ENCODE results near the gene INPP5J. TPM values are rescaled to one million over a fixed set of nuclear protein-coding genes. Genes with fewer than 3 reads are reported as not detected.

Gene INPP5J
- total and polyA plus RNA-seq, 2 of the 13 experiments (the other 11 are each of a cell fraction or from before 2014, with no cell fraction given), result 0.24 to 1.1 TPM

- TF ChIP-seq ZNF691 (CRISPR knock-in tag; IDR thresholded peaks at IDR 0.05; ENCODE audit: borderline replicate concordance, low read depth) (0 out of 2 replicates have a peak, but pooled peaks have one; percentile 27), PHF21A (CRISPR knock-in tag; IDR thresholded peaks at IDR 0.05) (peak; percentile 81), TFDP1 (CRISPR knock-in tag; IDR thresholded peaks at IDR 0.05; ENCODE audit: borderline replicate concordance) (peak; percentile 68), ZNF605 (CRISPR knock-in tag; IDR thresholded peaks at IDR 0.05) (peak; percentile 70; the same call in 1 of the 2 replicates), ZNF431 (CRISPR knock-in tag; IDR thresholded peaks at IDR 0.05; ENCODE audit: borderline replicate concordance, low read depth) (peak; percentile 58; the same call in 1 of the 2 replicates), RARA (CRISPR knock-in tag; IDR thresholded peaks at IDR 0.05) (peak; percentile 44), GABPA (IDR thresholded peaks at IDR 0.05; ENCODE audit: low read depth, low read length) (no peak), GABPA (CRISPR knock-in tag; IDR thresholded peaks at IDR 0.05; ENCODE audit: low read depth) (peak; percentile 44; the same call in 1 of the 2 replicates), REL (CRISPR knock-in tag; conservative IDR thresholded peaks at IDR 0.05) (0 out of 2 replicates have a peak, but pooled peaks have one; percentile 1), ZNF253 (CRISPR knock-in tag; IDR thresholded peaks at IDR 0.05; ENCODE audit: borderline replicate concordance) (no peak), MED1 (CRISPR knock-in tag; IDR thresholded peaks at IDR 0.05) (peak; percentile 85), AKAP8 (CRISPR knock-in tag; IDR thresholded peaks at IDR 0.05) (peak; percentile 36; the same call in 1 of the 2 replicates), FOXA1 (IDR thresholded peaks at IDR 0.05) (no peak), FOXA1 (CRISPR knock-in tag; IDR thresholded peaks at IDR 0.05) (peak; percentile 90), ZNF678 (CRISPR knock-in tag; IDR thresholded peaks at IDR 0.05) (no peak), ZNF138 (CRISPR knock-in tag; IDR thresholded peaks at IDR 0.05; ENCODE audit: low read depth) (no peak), SNAPC4 (CRISPR knock-in tag; IDR thresholded peaks at IDR 0.05) (0 out of 2 replicates have a peak, but pooled peaks have one; percentile 30), CHD4 (IDR thresholded peaks at IDR 0.05; ENCODE audit: borderline replicate concordance, low read length) (peak; percentile 8; the same call in 1 of the 2 replicates), MATR3 (CRISPR knock-in tag; IDR thresholded peaks at IDR 0.05) (no peak), ZNF205 (CRISPR knock-in tag; IDR thresholded peaks at IDR 0.05) (peak; percentile 66; the same call in 1 of the 2 replicates), ZNF329 (CRISPR knock-in tag; IDR thresholded peaks at IDR 0.05; ENCODE audit: low read depth) (no peak), SOX6 (IDR thresholded peaks at IDR 0.05) (no peak), SOX6 (CRISPR knock-in tag; IDR thresholded peaks at IDR 0.05) (peak; percentile 81)
- TF ChIP-seq, protein P1, sequence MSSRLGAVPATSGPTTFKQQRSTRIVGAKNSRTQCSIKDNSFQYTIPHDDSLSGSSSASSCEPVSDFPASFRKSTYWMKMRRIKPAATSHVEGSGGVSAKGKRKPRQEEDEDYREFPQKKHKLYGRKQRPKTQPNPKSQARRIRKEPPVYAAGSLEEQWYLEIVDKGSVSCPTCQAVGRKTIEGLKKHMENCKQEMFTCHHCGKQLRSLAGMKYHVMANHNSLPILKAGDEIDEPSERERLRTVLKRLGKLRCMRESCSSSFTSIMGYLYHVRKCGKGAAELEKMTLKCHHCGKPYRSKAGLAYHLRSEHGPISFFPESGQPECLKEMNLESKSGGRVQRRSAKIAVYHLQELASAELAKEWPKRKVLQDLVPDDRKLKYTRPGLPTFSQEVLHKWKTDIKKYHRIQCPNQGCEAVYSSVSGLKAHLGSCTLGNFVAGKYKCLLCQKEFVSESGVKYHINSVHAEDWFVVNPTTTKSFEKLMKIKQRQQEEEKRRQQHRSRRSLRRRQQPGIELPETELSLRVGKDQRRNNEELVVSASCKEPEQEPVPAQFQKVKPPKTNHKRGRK (CRISPR knock-in tag; IDR thresholded peaks at IDR 0.05), result peak; percentile 32; the same call in 1 of the 2 replicates
Observed at GRCh38 chr22:31079095-31079642, 43.6 kb upstream of the INPP5J start (continued).
